OCI-LY1 (cell line): ENCODE data around the gene PIEZO1.

ENCODE experiments used
- EZH2 ChIP-seq: fragments of 200-600 bp; sonication (generic), shearing (Covaris generic); IDR thresholded peaks from 2 replicates; pipeline ENCODE4 v1.8.0; 2017; ENCODE audit warnings: borderline replicate concordance, mixed run types, mild to moderate bottlenecking, antibody characterized with exemption, low read length, moderate library complexity, mixed read lengths
- TF ChIP-seq, protein P1 (sequence below): fragments of 200-600 bp; sonication (generic), shearing (Covaris generic); IDR thresholded peaks from 2 replicates; pipeline ENCODE4 v1.5.1; 2017; ENCODE audit warnings: mild to moderate bottlenecking, antibody characterized with exemption, low read length, moderate library complexity, mixed read lengths

DNA sequence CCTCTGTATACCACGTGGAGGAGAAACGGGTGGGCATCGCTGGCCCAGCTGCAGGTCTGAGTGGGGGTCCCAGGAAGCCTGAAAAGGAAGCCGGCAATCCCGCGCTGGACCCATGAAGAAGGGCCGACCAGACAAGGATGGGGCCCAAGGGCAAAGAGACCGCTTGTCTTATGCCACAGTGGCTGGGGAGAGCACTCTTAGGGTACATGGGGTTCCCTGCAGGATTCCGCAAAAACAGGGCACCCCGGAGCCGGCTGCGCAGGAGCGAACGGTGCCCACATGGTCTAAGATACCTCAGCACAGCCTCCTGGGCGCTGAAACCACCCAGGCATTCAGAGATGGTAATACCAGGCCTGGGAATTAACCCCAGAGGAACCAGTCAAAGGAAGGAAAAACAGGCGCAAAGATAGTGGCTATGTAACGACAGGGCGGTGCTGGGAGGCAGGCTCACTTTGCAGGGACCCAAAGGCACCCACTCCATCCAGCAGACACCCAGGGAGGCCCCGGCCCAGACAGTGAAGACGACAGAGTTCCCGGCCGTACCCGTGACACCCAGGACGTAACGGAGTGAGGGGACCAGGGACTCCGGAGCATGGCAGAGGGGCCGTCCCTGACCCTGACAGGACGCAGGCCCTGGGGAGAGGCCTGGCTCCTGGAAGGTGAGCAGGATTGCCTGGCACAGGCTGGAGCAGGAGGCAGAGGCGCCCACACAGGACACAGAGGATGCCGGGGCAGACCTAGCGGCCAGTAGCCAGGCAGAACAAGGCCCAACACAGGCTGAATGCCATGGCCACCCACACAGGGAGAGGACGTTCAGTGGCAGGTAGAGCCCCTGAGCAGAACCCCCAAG lies 10.3 kb downstream of the PIEZO1 start:
- TF ChIP-seq, protein P1, sequence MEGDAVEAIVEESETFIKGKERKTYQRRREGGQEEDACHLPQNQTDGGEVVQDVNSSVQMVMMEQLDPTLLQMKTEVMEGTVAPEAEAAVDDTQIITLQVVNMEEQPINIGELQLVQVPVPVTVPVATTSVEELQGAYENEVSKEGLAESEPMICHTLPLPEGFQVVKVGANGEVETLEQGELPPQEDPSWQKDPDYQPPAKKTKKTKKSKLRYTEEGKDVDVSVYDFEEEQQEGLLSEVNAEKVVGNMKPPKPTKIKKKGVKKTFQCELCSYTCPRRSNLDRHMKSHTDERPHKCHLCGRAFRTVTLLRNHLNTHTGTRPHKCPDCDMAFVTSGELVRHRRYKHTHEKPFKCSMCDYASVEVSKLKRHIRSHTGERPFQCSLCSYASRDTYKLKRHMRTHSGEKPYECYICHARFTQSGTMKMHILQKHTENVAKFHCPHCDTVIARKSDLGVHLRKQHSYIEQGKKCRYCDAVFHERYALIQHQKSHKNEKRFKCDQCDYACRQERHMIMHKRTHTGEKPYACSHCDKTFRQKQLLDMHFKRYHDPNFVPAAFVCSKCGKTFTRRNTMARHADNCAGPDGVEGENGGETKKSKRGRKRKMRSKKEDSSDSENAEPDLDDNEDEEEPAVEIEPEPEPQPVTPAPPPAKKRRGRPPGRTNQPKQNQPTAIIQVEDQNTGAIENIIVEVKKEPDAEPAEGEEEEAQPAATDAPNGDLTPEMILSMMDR: no peak
- no peak for TF ChIP-seq EZH2
